RWPE2 (cell line): ENCODE measurements around the gene SPEN.
"Not testable (repeated sequence)": the region's sequence is repeated elsewhere in the genome, so short reads cannot be mapped to it uniquely, and the experiment has no call there.

Experiments
- ATAC-seq: fragments of 200-7000 bp; cut with Tn5 transposase; 3 replicates; pipeline ENCODE4 v1.9.1; 2021; ENCODE audit warnings: low read depth
- DNase-seq: peaks from one replicate; pipeline ENCODE4 v3.0.0-alpha.2; 2020; ENCODE audit warnings: low spot score
- H3K27ac ChIP-seq: fragments of 450-650 bp; 2 replicates; pipeline ENCODE4 v1.5.1; 2017; ENCODE audit warnings: mild to moderate bottlenecking; ENCODE audit not compliant: poor library complexity, severe bottlenecking
- H3K27me3 ChIP-seq: fragments of 250-450 bp; sonication (Bioruptor Pico); 2 replicates; pipeline ENCODE4 v1.5.1; 2021; ENCODE audit warnings: mild to moderate bottlenecking, moderate library complexity; ENCODE audit not compliant: insufficient read depth, poor library complexity, severe bottlenecking
- H3K36me3 ChIP-seq: fragments of 250-450 bp; sonication (Bioruptor Pico); 2 replicates; pipeline ENCODE4 v1.5.1; 2020; ENCODE audit warnings: low read depth, mild to moderate bottlenecking, moderate library complexity
- H3K4me1 ChIP-seq: fragments of 250-450 bp; sonication (Bioruptor Pico); 2 replicates; pipeline ENCODE4 v1.5.1; 2021; ENCODE audit warnings: mild to moderate bottlenecking, moderate library complexity; ENCODE audit not compliant: insufficient read depth, poor library complexity, severe bottlenecking
- H3K4me3 ChIP-seq: fragments of 250-450 bp; sonication (Bioruptor Pico); 2 replicates; pipeline ENCODE4 v1.5.1; 2021; ENCODE audit warnings: mild to moderate bottlenecking, moderate library complexity; ENCODE audit not compliant: severe bottlenecking
- H3K9me3 ChIP-seq: fragments of 250-450 bp; sonication (Bioruptor Pico); 2 replicates; pipeline ENCODE4 v1.5.1; 2021; ENCODE audit warnings: mild to moderate bottlenecking, moderate library complexity; ENCODE audit not compliant: severe bottlenecking
- CTCF ChIP-seq: fragments of 450-650 bp; IDR thresholded peaks from one replicate; pipeline ENCODE4 v1.5.1; 2017; ENCODE audit warnings: mild to moderate bottlenecking, moderate library complexity; ENCODE audit not compliant: poor library complexity, severe bottlenecking

SPEN gene

GRCh38 chr1:15836772-15837669, 10.5 kb upstream of the SPEN start:
- TF ChIP-seq CTCF = no peak
- Histone ChIP-seq H3K27me3 (no peaks in the 10 kb centered on the region), H3K4me1 (peaks cover 15% of the 10 kb centered on the region), H3K9me3 (peaks cover 4% of the 10 kb centered on the region), H3K36me3 (no peaks in the 10 kb centered on the region), H3K4me3 (no peak overlapping the region), H3K27ac (peak overlapping the region; percentile 97)
- ATAC-seq = no peak
- no peak for DNase-seq

- DNase-seq (no peak), ATAC-seq (no peak)
- Histone ChIP-seq H3K4me1 (peaks cover 6% of the 10 kb centered on the region), H3K27ac (no peak overlapping the region), H3K36me3 (no peaks in the 10 kb centered on the region), H3K9me3 (peaks cover 4% of the 10 kb centered on the region), H3K27me3 (no peaks in the 10 kb centered on the region), H3K4me3 (no peak overlapping the region)
- no peak for TF ChIP-seq CTCF
These were observed 9.6 kb upstream of the SPEN start for GRCh38 chr1:15837931-15838330.

- no peaks in the 10 kb centered on the region for H3K36me3 ChIP-seq
- DNase-seq (no peak), ATAC-seq (no peak)
- H3K27me3 ChIP-seq = no peaks in the 10 kb centered on the region
- H3K4me1 ChIP-seq = peaks cover 3% of the 10 kb centered on the region
- peaks cover 3% of the 10 kb centered on the region for H3K9me3 ChIP-seq
- TF ChIP-seq CTCF = no peak
- no peak overlapping the region for H3K27ac ChIP-seq
- H3K4me3 ChIP-seq = no peak overlapping the region
These were observed 8.8 kb upstream of the SPEN start for GRCh38 chr1:15838721-15839120.

GRCh38 chr1:15843826-15844572, 3.5 kb upstream of the SPEN start:
- Histone ChIP-seq H3K4me3 (no peak overlapping the region), H3K36me3 (0 out of 2 replicates have a peak, but pooled peaks cover 1% of the 10 kb centered on the region), H3K27ac (no peak overlapping the region), H3K27me3 (no peaks in the 10 kb centered on the region), H3K4me1 (peaks cover 2% of the 10 kb centered on the region), H3K9me3 (no peaks in the 10 kb centered on the region)
- ATAC-seq (no peak), DNase-seq (no peak)
- no peak for TF ChIP-seq CTCF

- not testable (repeated sequence) for H3K27me3 ChIP-seq, H3K4me1 ChIP-seq, H3K9me3 ChIP-seq, H3K36me3 ChIP-seq, ATAC-seq, DNase-seq, H3K4me3 ChIP-seq
- H3K27ac ChIP-seq = peak overlapping the region; percentile 91
These were observed 1.5 kb upstream of the SPEN start for GRCh38 chr1:15846056-15846455.
